Measurements from ENCODE around the gene ARHGEF25. TPM values are rescaled to one million over a fixed set of nuclear protein-coding genes. Genes with fewer than 3 reads are reported as not detected.
"Not testable (repeated sequence)": the region's sequence is repeated elsewhere in the genome, so short reads cannot be mapped to it uniquely, and the experiment has no call there.

Gene ARHGEF25
- total RNA-seq, 6 donors from 2014 or later: 6.6 to 78.6 (median 8.2) TPM

DNA sequence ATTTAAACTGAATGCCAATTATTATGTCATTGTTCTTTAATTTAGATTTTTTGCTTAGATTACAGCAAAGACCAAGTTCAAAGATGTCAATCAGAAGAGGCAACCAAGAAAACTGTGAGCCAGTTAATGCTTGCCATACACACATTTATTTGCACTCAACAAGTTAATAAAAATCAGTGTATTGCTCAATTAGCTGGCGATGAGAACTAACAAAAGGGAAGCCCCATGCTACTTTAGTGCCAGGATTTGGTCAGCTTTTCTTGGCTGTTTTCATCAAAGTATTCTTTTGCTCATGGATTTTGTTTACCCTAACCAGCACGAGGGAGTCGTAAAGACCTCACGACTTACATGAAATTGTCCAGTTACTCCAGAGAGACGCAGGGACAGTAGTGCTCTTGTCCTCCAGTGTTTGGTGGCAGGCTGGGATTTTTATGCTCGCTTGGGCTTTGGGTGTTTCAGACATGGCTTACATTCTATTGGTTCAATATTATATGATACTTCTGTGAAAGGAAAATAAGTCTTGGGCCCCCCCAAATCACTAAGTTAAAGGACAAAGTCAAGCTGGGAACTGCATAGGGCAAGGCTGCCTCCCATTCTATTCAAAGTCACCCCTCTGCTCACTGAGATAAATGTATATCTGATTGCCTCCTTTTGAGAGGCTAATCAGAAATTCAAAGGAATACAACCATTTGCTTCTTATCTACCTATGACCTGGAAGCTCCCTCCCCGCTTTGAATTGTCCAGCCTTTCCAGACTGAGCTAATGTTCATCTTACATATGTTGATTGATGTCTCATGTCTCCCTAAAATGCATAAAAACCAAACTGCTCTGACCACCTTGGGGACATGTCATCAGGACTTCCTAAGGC is 29.2 kb downstream of the ARHGEF25 start:
- TF ChIP-seq POLR2AphosphoS5 (IDR thresholded peaks at IDR 0.05) (no peak), CTCF (IDR thresholded peaks at IDR 0.05) (no peak), POLR2A (IDR thresholded peaks at IDR 0.05) (no peak), EP300 (IDR thresholded peaks at IDR 0.05) (no peak)
- Histone ChIP-seq H3K4me1 (no peaks in the 10 kb centered on the region), H3K36me3 (no peaks in the 10 kb centered on the region), H3K4me3 (no peak overlapping the region), H3K27me3 (no peaks in the 10 kb centered on the region), H3K27ac (no peak overlapping the region), H3K9me3 (peaks cover 0 to 4% (median 2%) of the 10 kb centered on the region in 4 donors)
- WGBS, 2 donors: 58 to 76% methylated on average over 7 of the region's 7 CpGs
- ATAC-seq (ENCODE audit: low FRiP score in 2 of 2): no peak
- no peak for DNase-seq

GRCh38 chr12:57641699-57642442 is 30.6 kb downstream of the ARHGEF25 start:
- Histone ChIP-seq H3K27ac (no peak overlapping the region), H3K4me3 (no peak overlapping the region), H3K36me3 (no peaks in the 10 kb centered on the region), H3K9me3 (peaks cover 0 to 11% (median 10%) of the 10 kb centered on the region in 4 donors), H3K27me3 (no peaks in the 10 kb centered on the region), H3K4me1 (no peaks in the 10 kb centered on the region)
- TF ChIP-seq POLR2AphosphoS5 (IDR thresholded peaks at IDR 0.05): no peak
- no peak for TF ChIP-seq CTCF (IDR thresholded peaks at IDR 0.05)
- TF ChIP-seq POLR2A (IDR thresholded peaks at IDR 0.05): no peak
- TF ChIP-seq EP300 (IDR thresholded peaks at IDR 0.05): no peak
- WGBS, 2 donors: 47 to 53% methylated on average over 5 of the region's 5 CpGs
- no peak for ATAC-seq (ENCODE audit: low FRiP score in 2 of 2)
- no peak for DNase-seq

DNA sequence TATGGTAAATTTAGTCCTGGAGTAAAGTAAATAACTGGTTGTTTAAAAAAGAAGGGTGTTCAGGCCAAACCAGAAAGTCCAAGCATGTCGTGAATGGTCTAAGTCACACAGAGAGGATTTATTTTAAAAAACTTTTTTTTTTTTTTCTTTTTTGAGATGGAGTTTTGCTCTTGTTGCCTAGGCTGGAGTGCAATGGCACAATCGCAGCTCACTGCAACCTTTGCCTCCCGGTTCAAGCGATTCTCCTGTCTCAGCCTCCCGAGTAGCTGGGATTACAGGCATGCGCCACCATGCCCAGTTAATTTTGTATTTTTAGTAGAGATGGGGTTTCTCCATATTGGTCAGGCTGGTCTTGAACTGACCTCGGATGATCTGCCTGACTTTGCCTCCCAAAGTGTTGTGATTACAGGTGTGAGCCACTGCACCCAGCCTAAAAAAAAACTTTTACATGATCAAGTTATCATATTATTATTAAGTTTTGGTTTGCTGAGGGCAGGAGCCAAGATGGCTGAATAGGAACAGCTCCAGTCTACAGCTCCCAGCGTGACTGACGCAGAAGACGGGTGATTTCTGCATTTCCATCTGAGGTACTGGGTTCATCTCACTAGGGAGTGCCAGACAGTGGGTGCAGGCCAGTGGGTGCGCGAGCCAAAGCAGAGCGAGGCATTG is 34.9 kb downstream of the ARHGEF25 start:
- WGBS, 2 donors: 73 to 74% methylated on average over 10 to 11 of the region's 13 CpGs
- not testable (repeated sequence) for DNase-seq; H3K27ac ChIP-seq; H3K27me3 ChIP-seq; ATAC-seq (ENCODE audit: low FRiP score in 2 of 2); H3K36me3 ChIP-seq; H3K4me3 ChIP-seq; H3K4me1 ChIP-seq
- peaks cover 0 to 11% (median 10%) of the 10 kb centered on the region in 4 donors for H3K9me3 ChIP-seq

GRCh38 chr12:57646659-57647049 is 35.4 kb downstream of the ARHGEF25 start:
- H3K9me3 ChIP-seq: peaks cover 0 to 11% (median 10%) of the 10 kb centered on the region in 4 donors
- WGBS, 2 donors: 81 to 90% methylated on average over 4 to 10 of the region's 15 CpGs
- not testable (repeated sequence) for H3K27ac ChIP-seq; H3K27me3 ChIP-seq; H3K4me1 ChIP-seq; H3K4me3 ChIP-seq; H3K36me3 ChIP-seq; DNase-seq; ATAC-seq (ENCODE audit: low FRiP score in 2 of 2)

DNA sequence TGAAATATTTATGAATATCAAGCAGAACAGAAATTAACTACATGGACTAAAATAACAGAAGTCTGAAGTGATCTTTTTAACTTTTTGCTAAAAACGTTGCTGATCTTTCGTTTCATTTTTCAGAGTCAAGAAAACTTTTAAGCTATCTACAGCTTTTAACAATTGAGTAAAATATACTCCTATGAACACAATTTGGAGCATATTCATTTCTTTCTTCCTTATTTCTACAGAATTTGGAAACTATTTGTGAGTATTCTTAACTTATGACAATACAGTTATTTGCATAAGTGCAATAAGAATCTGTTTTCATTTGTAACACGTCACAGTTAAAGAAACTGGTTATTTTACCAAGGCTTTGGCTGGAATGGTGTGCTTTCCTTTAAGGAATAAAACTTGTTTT is 42.8 kb downstream of the ARHGEF25 start:
- TF ChIP-seq POLR2AphosphoS5 (IDR thresholded peaks at IDR 0.05) (no peak), EP300 (IDR thresholded peaks at IDR 0.05) (no peak), CTCF (IDR thresholded peaks at IDR 0.05) (no peak), POLR2A (IDR thresholded peaks at IDR 0.05) (no peak)
- no peak overlapping the region for H3K4me3 ChIP-seq
- no peak overlapping the region for H3K27ac ChIP-seq
- ATAC-seq (ENCODE audit: low FRiP score in 2 of 2): no peak
- no peaks in the 10 kb centered on the region for H3K27me3 ChIP-seq
- no peaks in the 10 kb centered on the region for H3K36me3 ChIP-seq
- H3K4me1 ChIP-seq: peaks cover 0 to 12% (median 2%) of the 10 kb centered on the region in 4 donors
- DNase-seq: no peak
- WGBS, 2 donors: 66 to 70% methylated on average over 3 of the region's 3 CpGs
- no peaks in the 10 kb centered on the region for H3K9me3 ChIP-seq

All from upper lobe of left lung (tissue), 6 donors.